Subcutaneous abdominal adipose tissue (tissue), 5 donors: ENCODE data around the gene ZCCHC17.
A peak's percentile ranks its signal among the peaks of the same experiment; 100 is the strongest.

Experiments used
- H3K27ac ChIP-seq: one replicate; pipeline ENCODE4 v1.7.0; 2013; ENCODE audit warnings: low read depth, mild to moderate bottlenecking, inconsistent platforms, low read length, moderate library complexity
- H3K27me3 ChIP-seq, 5 donors: one replicate each; pipeline ENCODE4 v1.7.0; 2013; ENCODE audit warnings: low read length in 5 of 5, inconsistent platforms in 1 of 5; ENCODE audit not compliant: control insufficient read depth in 5 of 5, insufficient read depth in 4 of 5
- H3K36me3 ChIP-seq, 5 donors: one replicate each; pipeline ENCODE4 v1.7.0; 2013; ENCODE audit warnings: low read length in 5 of 5; ENCODE audit not compliant: control insufficient read depth in 5 of 5, insufficient read depth in 5 of 5
- H3K4me1 ChIP-seq, 5 donors: one replicate each; pipeline ENCODE4 v1.7.0; 2013; ENCODE audit warnings: low read length in 5 of 5, mild to moderate bottlenecking in 3 of 5, moderate library complexity in 1 of 5; ENCODE audit not compliant: control insufficient read depth in 5 of 5, insufficient read depth in 5 of 5
- H3K4me3 ChIP-seq, 5 donors: one replicate each; pipeline ENCODE4 v1.7.0; 2013; ENCODE audit warnings: low read length in 5 of 5, low read depth in 1 of 5
- H3K9ac ChIP-seq, 5 donors: one replicate each; pipeline ENCODE4 v1.7.0; 2013; ENCODE audit warnings: low read length in 5 of 5, mild to moderate bottlenecking in 4 of 5, moderate library complexity in 3 of 5
- H3K9me3 ChIP-seq, 5 donors: one replicate each; pipeline ENCODE4 v1.7.0; 2013; ENCODE audit warnings: low read length in 5 of 5; ENCODE audit not compliant: control insufficient read depth in 5 of 5
- donor health status: healthy.
- donor health status: healthy.
- donor health status: healthy.
- donor health status: healthy.
- donor health status: healthy.

Gene ZCCHC17

DNA sequence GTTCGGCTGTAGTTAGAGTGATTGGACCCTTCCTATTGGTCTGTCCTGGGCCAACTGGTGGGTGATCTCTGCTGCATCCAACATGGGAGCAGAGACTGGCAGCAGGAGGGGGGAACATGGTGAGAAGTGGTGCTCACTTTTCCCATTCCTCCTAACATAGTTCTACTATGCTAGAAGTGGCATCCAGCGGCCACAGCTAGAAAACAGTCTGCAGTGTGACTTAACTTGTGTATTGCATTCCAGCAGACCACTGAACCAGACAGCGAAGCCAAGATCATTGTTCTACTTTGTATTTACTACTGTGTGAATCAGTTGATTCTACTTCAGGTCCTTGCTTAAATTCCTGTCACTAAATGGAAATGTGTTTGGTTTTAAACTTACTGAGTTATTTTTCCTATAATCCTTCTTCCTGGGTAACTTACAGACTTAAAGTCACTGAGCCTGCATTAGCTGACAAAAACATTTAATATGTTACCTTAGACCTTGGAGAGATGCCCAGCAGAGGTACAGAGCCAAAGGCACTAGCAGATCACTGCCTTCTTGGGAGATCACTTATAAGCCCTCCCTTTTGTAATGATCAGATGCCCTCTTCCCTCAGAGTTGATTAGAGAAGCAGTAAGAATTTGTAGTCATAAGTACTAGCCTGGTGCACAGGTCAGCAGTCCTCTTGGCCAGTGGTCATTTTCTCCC lies 67.9 kb downstream of the ZCCHC17 start:
- H3K27me3 ChIP-seq = no peaks in the 10 kb centered on the region
- H3K36me3 ChIP-seq = peaks cover 19 to 57% (median 42%) of the 10 kb centered on the region in 5 donors
- H3K27ac ChIP-seq = no peak overlapping the region
- H3K4me1 ChIP-seq = peaks cover 0 to 3% (median 0%) of the 10 kb centered on the region in 5 donors
- H3K9me3 ChIP-seq = no peaks in the 10 kb centered on the region
- H3K4me3 ChIP-seq = no peak overlapping the region
- no peak overlapping the region for H3K9ac ChIP-seq

DNA sequence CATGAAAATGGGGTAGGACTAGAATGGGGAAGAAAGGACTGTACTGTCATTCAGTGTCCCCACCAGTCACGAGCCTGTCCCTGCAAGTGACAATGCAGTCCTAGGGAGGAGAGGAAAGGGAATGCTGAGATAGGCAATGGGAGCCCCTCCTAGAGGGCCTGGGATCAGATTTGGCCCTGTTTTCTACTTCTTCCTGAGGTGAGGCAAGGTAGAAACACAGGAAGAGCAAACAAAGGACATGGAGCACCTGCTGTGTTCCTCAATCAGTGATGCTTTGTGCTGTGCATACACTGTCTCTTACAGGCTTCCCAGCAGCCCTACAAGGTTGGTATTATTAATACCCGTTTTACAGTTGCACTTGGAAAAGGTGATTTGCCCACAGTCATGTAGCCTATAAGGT lies 70.0 kb downstream of the ZCCHC17 start:
- Histone ChIP-seq H3K9me3 (no peaks in the 10 kb centered on the region), H3K27ac (no peak overlapping the region), H3K4me3 (no peak overlapping the region), H3K27me3 (no peaks in the 10 kb centered on the region), H3K36me3 (peaks cover 10 to 45% (median 33%) of the 10 kb centered on the region in 5 donors), H3K4me1 (peaks cover 0 to 10% (median 5%) of the 10 kb centered on the region in 5 donors), H3K9ac (no peak overlapping the region)

DNA sequence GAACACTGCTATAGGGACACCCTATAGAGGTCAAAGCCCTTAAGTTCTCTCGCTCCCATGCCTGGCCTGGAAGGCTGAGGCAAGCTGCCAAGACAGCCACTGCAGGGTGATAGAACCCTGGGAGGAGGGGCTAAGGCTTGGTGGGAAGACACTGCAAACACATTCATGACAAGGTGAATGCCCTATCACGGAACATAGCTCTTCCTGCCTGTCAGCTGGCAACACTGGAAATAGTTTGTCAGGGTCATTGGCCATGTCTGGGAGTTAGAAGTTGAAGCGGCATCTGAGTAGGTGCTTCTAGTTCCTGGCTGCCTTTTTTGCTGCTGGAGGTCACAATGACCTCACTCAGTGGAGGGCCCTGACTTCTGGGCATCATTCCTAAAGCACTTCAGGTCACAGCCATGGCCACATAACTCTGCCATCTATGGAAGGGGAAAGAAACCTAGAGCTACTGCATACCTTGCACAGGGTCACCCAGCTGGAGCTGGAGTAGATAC lies 71.8 kb downstream of the ZCCHC17 start:
- Histone ChIP-seq H3K36me3 (peaks cover 3 to 41% (median 33%) of the 10 kb centered on the region in 5 donors), H3K9me3 (no peaks in the 10 kb centered on the region), H3K4me1 (peaks cover 5 to 29% (median 18%) of the 10 kb centered on the region in 5 donors), H3K27me3 (no peaks in the 10 kb centered on the region), H3K4me3 (no peak overlapping the region), H3K27ac (no peak overlapping the region), H3K9ac (no peak overlapping the region)

DNA sequence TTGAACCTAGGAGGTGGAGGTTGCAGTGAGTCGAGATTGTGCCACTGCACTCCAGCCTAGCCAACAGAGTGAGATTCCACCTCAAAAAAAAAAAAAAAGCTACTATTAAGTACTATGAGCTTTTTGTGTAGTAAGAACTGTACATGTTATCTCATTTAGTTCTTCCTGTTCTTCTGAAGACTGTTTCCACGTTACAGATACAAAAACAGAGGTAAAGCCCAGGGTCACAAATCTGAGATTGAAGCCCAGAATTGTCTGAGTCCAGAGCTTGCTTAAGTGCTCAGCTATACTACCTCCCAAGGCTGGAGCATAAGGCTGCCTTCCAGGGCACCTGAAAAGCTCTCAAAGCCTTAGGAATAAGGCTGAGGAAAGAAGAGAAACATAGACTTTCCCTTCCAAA lies 73.2 kb downstream of the ZCCHC17 start:
- Histone ChIP-seq H3K9me3 (no peaks in the 10 kb centered on the region), H3K4me1 (peaks cover 5 to 42% (median 27%) of the 10 kb centered on the region in 5 donors), H3K9ac (no peak overlapping the region), H3K27me3 (no peaks in the 10 kb centered on the region), H3K36me3 (peaks cover 0 to 27% (median 21%) of the 10 kb centered on the region in 5 donors), H3K4me3 (no peak overlapping the region), H3K27ac (no peak overlapping the region)

DNA sequence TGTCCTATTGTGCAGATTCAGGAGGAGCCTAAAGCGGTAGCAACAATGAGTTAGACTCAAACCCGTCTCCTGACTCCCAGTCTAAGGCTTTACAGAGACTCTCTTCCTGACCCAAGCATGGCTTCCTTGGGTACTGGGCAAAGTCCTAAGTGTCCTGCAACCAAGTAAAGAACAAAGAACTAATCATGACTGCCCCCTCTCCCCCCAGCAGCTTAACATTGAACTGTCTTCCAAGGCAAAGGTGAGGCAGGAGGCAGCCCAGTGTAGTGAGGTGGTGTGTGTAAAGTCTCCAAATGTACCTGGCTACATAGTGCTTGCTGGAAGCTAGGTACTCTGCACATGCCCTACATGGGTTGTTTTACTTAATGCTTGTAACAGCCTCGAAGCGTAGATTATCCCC lies 73.7 kb downstream of the ZCCHC17 start:
- H3K4me1 ChIP-seq = peaks cover 5 to 43% (median 27%) of the 10 kb centered on the region in 5 donors
- no peak overlapping the region for H3K27ac ChIP-seq
- H3K4me3 ChIP-seq = peak overlapping the region in 1 of 5 donors; percentile 36
- no peaks in the 10 kb centered on the region for H3K9me3 ChIP-seq
- H3K36me3 ChIP-seq = peaks cover 0 to 22% (median 16%) of the 10 kb centered on the region in 5 donors
- H3K9ac ChIP-seq = no peak overlapping the region
- no peaks in the 10 kb centered on the region for H3K27me3 ChIP-seq

DNA sequence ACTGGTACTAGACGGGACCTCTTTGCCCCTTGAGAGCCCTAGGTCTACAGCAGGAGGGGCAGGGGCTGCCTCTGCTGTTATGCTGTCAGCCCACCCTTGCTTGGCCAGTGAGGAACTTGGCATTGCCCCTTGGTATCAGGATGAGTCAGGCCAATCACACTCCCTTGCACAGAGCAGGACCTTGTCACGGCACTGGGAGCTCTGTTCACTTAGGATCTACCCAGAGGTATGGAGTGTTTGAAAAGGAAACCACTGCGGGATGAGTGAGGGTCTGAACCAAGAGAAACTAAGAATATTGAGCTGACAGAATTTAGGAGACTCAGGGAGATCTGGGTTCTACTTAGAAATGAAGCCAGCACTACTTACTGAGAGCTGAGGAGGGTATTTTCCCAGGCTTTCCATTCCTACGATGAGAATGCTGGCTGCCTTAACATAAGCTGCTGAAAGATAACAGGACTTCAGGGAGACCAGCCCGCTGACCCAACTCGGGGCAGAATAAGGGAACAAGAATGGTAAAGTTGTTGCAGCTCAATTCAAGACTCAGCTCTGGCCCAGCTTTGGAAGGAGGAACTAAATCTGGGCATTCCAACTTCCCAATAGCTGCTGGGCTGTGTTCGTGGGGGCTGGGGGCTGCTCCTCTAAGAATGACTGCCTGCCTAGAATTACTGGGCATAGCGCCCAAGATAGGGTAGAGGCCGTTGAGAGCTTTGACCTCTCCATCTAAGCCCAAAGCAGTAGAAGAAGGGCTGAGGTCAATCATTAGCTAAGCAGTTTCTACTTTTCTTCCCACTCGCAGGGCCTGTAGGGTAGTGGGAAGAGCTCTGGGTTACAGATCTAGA lies 74.5 kb downstream of the ZCCHC17 start:
- peaks cover 5 to 43% (median 27%) of the 10 kb centered on the region in 5 donors for H3K4me1 ChIP-seq
- H3K27ac ChIP-seq = no peak overlapping the region
- H3K4me3 ChIP-seq = peak overlapping the region in 2 of 5 donors; percentile 56 to 73

DNA sequence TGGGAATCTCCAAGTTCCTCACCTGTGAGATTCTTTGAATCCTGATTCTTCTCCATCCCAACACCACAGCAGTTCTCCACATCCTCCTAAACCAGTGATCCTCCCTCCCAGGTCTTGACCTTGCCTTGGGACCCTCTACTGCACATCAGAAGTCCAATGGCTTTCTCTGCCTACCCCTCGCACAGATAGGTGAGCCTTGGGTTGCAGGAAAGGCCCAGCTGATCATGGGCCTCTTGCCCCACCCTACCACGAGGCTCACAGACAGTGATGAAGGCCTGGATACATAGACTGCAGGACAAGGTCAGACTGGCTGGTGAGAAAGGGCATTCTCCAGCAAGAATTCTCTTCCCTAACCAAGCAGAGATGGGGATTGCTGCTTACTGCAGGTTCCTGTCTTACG lies 75.2 kb downstream of the ZCCHC17 start:
- Histone ChIP-seq H3K9ac (no peak overlapping the region), H3K27me3 (no peaks in the 10 kb centered on the region), H3K27ac (no peak overlapping the region), H3K4me1 (peaks cover 5 to 43% (median 27%) of the 10 kb centered on the region in 5 donors), H3K4me3 (peak overlapping the region in 4 of 5 donors; percentile 56 to 73 (median 72)), H3K9me3 (no peaks in the 10 kb centered on the region), H3K36me3 (peaks cover 0 to 9% (median 6%) of the 10 kb centered on the region in 5 donors)

More for the DNA sequence above, 74.5 kb downstream of the ZCCHC17 start:
- peaks cover 0 to 15% (median 12%) of the 10 kb centered on the region in 5 donors for H3K36me3 ChIP-seq
- H3K27me3 ChIP-seq = no peaks in the 10 kb centered on the region
- no peaks in the 10 kb centered on the region for H3K9me3 ChIP-seq
- no peak overlapping the region for H3K9ac ChIP-seq

DNA sequence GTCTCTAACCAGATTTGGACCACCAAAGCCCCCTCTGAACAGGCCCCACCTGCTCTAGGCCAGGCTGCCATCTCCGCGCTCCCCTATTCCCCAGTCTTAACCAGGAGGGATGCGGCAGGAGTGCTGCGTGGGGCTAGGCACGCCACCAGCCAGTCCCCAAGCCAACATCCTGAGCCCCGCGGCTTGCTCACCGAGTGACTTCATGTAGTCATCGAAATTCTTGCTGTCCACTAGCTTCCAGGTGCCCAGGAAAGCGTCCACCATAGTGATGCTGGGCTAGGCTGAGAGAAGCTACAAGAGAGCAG lies 75.9 kb downstream of the ZCCHC17 start:
- peak overlapping the region in 4 of 5 donors; percentile 56 to 73 (median 72) for H3K4me3 ChIP-seq
- H3K9me3 ChIP-seq = no peaks in the 10 kb centered on the region
- H3K27me3 ChIP-seq = no peaks in the 10 kb centered on the region
- peak overlapping the region in 3 of 5 donors; percentile 46 to 72 (median 62) for H3K9ac ChIP-seq
- H3K27ac ChIP-seq = peak overlapping the region; percentile 70
- H3K36me3 ChIP-seq = peaks cover 0 to 4% (median 0%) of the 10 kb centered on the region in 5 donors
- peaks cover 5 to 43% (median 27%) of the 10 kb centered on the region in 5 donors for H3K4me1 ChIP-seq

DNA sequence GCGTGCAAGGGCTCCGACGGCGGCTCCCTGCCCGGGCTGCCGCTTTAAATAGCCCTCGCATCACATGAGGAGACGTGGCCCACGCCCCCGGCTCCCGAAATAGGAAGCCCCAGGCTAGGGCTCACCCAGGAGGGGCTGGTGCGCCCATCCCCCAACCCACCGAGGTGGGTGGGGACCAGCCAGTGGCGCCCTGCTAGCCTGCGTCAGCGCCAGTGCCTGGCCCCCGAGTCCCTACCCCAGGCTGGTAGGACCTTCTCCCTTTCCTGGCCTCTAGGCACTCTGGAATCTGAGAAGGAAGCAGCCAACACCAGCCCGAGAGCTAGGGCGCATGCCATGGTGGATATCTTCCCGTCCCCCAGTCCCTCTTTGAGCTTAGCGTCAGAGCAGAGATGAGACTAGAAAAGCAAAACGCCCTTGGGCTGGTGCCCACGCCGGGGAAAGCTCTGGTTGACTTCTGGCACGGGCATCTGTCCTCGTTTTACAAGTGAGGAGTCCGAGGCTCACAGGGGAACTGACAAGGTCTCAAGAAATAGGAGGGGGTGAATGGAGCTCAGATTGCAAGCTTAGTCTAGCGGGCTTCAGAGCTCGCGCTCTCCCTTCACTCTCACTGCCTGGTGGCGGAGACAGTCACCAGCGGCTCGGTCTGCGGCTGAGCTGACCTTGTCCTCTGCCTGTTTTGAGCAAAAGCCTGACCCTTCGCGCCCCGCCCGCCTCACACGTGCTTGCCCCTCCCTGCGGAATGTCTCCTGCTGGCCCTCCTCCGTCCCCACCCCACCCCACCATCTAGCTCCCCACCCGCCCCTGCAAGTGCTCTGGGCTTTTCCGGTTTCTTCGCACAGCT lies 76.4 kb downstream of the ZCCHC17 start, which contains the start of gene FABP3:
Gene FABP3, minus strand, starts transcription at position 21 of the 841 bp plus-strand sequence. CDS start 62 bp downstream, outside the sequence.
- no peaks in the 10 kb centered on the region for H3K27me3 ChIP-seq

More for the DNA sequence above, 76.4 kb downstream of the ZCCHC17 start, which contains the start of gene FABP3:
- Histone ChIP-seq H3K27ac (peak within 1 kb of the TSS; percentile 70), H3K9ac (peak within 1 kb of the TSS in 4 of 5 donors; percentile 29 to 72 (median 54)), H3K4me3 (peak within 1 kb of the TSS; percentile 56 to 79 (median 73)), H3K9me3 (no peaks in the 10 kb centered on the region), H3K4me1 (peaks cover 5 to 43% (median 27%) of the 10 kb centered on the region in 5 donors), H3K36me3 (no peaks in the 10 kb centered on the region)
